ENCODE results near the gene PAK2. TPM values are rescaled to one million over a fixed set of nuclear protein-coding genes. Genes with fewer than 3 reads are reported as not detected.
A peak's percentile ranks its signal among the peaks of the same experiment; 100 is the strongest.

The PAK2 gene
- total RNA-seq (100 to 1,000 TPM in 5 of 7 donors, 10 to 100 TPM in 2; 95.1 to 113 (median 108) TPM), polyA plus RNA-seq (10 to 100 TPM; 21.2 to 34.9 (median 25.1) TPM)
- long read RNA-seq, donor 1, full-length matches to known transcripts = 3 of 9 reads
- long read RNA-seq, donor 1, partial matches to known transcripts = 6 of 9 reads
- long read RNA-seq, donor 1, other reads (novel, unspliced or antisense) = 0 of 9 reads
- long read RNA-seq, donor 2, full-length matches to known transcripts = 6 of 16 reads
- long read RNA-seq, donor 2, partial matches to known transcripts = 10 of 16 reads
- long read RNA-seq, donor 2, other reads (novel, unspliced or antisense) = 0 of 16 reads

DNA sequence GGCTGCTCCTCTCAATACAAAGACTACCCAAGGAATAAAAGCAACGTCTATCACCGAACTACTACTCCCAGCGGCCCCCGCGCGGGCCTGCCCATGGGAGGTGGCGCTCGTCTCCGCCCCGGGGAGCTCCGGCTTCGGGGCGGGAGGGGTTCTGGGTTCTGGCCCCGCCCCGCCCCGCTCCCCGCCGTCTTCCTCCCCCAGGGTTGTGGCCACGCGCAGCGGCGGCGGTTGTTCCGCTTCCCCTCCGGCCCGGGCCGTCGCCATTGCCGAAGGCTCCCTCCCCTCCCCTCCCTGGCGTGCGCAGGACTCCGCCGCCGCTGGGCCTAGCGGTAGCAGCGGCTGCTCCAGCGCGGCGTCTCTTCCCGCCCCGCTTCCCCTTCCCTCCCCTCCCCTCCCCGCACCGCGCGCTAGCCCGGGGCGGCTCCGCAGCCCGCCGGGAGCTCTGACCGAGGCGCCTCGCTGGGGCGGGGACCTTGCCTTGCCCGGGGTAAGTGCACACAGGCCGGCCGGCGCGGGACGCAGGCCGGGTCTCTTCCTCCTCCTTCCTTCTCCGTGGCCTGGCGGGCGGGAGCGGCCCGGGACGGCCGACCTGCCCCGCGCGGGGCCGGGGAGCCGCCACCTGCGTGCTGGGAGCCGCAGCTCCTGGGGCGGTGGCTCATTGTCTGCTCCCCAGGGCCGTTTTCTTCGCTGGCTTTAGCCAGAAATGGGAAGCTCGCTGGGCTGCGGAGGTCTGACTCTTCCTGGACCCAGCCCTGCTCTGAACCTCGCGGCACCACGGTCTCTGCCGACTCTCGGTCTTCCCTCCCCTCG is at the start of gene PAK2:
Gene PAK2, plus strand, starts transcription at position 187 of the 810 bp plus-strand sequence. CDS start 42,790 bp downstream, outside the sequence.
- DNase-seq = peak; percentile 99
- Histone ChIP-seq H3K36me3 (no peaks in the 10 kb centered on the region), H3K4me3 (peak within 1 kb of the TSS; percentile 74 to 92 (median 88)), H3K4me1 (peaks cover 19 to 52% (median 43%) of the 10 kb centered on the region in 6 donors), H3K27me3 (replicated peaks in 1 of 7) (no peaks in the 10 kb centered on the region), H3K9me3 (no peaks in the 10 kb centered on the region), H3K27ac (peak within 1 kb of the TSS; percentile 95 to 100 (median 98))
- TF ChIP-seq POLR2AphosphoS5 (IDR thresholded peaks at IDR 0.05) (peak; percentile 94 to 96 (median 95)), POLR2A (IDR thresholded peaks at IDR 0.05) (peak in 2 of 3 donors; percentile 43 to 57)
- TF ChIP-seq, protein P1, sequence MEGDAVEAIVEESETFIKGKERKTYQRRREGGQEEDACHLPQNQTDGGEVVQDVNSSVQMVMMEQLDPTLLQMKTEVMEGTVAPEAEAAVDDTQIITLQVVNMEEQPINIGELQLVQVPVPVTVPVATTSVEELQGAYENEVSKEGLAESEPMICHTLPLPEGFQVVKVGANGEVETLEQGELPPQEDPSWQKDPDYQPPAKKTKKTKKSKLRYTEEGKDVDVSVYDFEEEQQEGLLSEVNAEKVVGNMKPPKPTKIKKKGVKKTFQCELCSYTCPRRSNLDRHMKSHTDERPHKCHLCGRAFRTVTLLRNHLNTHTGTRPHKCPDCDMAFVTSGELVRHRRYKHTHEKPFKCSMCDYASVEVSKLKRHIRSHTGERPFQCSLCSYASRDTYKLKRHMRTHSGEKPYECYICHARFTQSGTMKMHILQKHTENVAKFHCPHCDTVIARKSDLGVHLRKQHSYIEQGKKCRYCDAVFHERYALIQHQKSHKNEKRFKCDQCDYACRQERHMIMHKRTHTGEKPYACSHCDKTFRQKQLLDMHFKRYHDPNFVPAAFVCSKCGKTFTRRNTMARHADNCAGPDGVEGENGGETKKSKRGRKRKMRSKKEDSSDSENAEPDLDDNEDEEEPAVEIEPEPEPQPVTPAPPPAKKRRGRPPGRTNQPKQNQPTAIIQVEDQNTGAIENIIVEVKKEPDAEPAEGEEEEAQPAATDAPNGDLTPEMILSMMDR (IDR thresholded peaks at IDR 0.05 in 8 of 11, conservative IDR thresholded peaks at IDR 0.05 in 3 of 11) = peak in 6 of 11 experiments; percentile 16 to 57 (median 29)
- 0 to 2% (median 1%) methylated on average over 13 to 86 of the region's 86 CpGs for WGBS, 5 donors
- intact Hi-C loops (cut with DNase I; ENCODE audit: low total_unique reads) = no loop called here

GRCh38 chr3:196689941-196690660 is 49.6 kb upstream of the PAK2 start:
- Histone ChIP-seq H3K4me3 (peak overlapping the region in 1 of 8 donors; percentile 44), H3K4me1 (peaks cover 1 to 86% (median 26%) of the 10 kb centered on the region in 6 donors), H3K27me3 (replicated peaks in 1 of 7) (no peaks in the 10 kb centered on the region), H3K27ac (peak overlapping the region in 5 of 8 donors; percentile 49 to 89 (median 69)), H3K36me3 (no peaks in the 10 kb centered on the region), H3K9me3 (no peaks in the 10 kb centered on the region)
- no peak for DNase-seq
- TF ChIP-seq POLR2AphosphoS5 (IDR thresholded peaks at IDR 0.05) (no peak), POLR2A (IDR thresholded peaks at IDR 0.05) (no peak)
- TF ChIP-seq, protein P1 (IDR thresholded peaks at IDR 0.05 in 8 of 11, conservative IDR thresholded peaks at IDR 0.05 in 3 of 11) = no peak
- 70 to 93% (median 76%) methylated on average over 16 to 17 of the region's 17 CpGs for WGBS, 5 donors
- intact Hi-C loops (cut with DNase I; ENCODE audit: low total_unique reads) = no loop called here

GRCh38 chr3:196691386-196691785 is 48.3 kb upstream of the PAK2 start:
- 49 to 71% (median 61%) methylated on average over 8 of the region's 8 CpGs for WGBS, 5 donors
- peak overlapping the region in 1 of 8 donors; percentile 44 for H3K4me3 ChIP-seq
- peaks cover 0 to 74% (median 21%) of the 10 kb centered on the region in 6 donors for H3K4me1 ChIP-seq

More at GRCh38 chr3:196691386-196691785, 48.3 kb upstream of the PAK2 start:
- TF ChIP-seq POLR2AphosphoS5 (IDR thresholded peaks at IDR 0.05) (no peak), POLR2A (IDR thresholded peaks at IDR 0.05) (no peak)
- TF ChIP-seq, protein P1 (IDR thresholded peaks at IDR 0.05 in 8 of 11, conservative IDR thresholded peaks at IDR 0.05 in 3 of 11) = no peak
- Histone ChIP-seq H3K27me3 (replicated peaks in 1 of 7) (no peaks in the 10 kb centered on the region), H3K36me3 (no peaks in the 10 kb centered on the region), H3K9me3 (no peaks in the 10 kb centered on the region), H3K27ac (peak overlapping the region in 6 of 8 donors; percentile 49 to 89 (median 66))
- intact Hi-C loops (cut with DNase I; ENCODE audit: low total_unique reads) = no loop called here
- no peak for DNase-seq
